H1 (cell line): Measurements from ENCODE around the gene PTPRE. TPM values are rescaled to one million over a fixed set of nuclear protein-coding genes. Genes with fewer than 3 reads are reported as not detected.

Experiments used
- CTCF ChIA-PET: fragments of 300-600 bp; sonication (Branson Sonifier 250); formaldehyde crosslinking; loops from one replicate; lab custom pipeline; 2021; ENCODE audit not compliant: partially characterized antibody; lab: Charles Lee
- POLR2A ChIA-PET: fragments of 300-600 bp; sonication (Branson Sonifier 250); formaldehyde crosslinking; loops from one replicate; lab custom pipeline; 2021; ENCODE audit warnings: inconsistent platforms; ENCODE audit not compliant: partially characterized antibody; lab: Charles Lee
- DNase-seq, 2 experiments: peaks; one replicate each; pipeline versions ENCODE4 v3.0.0 to v3.0.0-alpha.2; 2010 to 2022; ENCODE audit warnings: low spot score in 2 of 2, low read depth in 1 of 2, mixed read lengths in 1 of 2
- FAIRE-seq: peaks from 2 replicates; lab custom pipeline; 2011; peaks lifted over from hg19 to GRCh38; lab: Jason Lieb, UNC
- H2AFZ ChIP-seq: 2 replicates; pipeline ENCODE4 v1.8.1; 2012; ENCODE audit warnings: low read length, inconsistent platforms
- H2AK5ac ChIP-seq: 2 replicates; pipeline ENCODE4 v1.6.1; 2013; ENCODE audit warnings: low read depth, low read length
- H2BK120ac ChIP-seq: replicated peaks from 2 replicates; pipeline ENCODE3; 2013; ENCODE audit warnings: low read depth, low read length, inconsistent platforms
- H2BK12ac ChIP-seq: 2 replicates; pipeline ENCODE4 v1.6.1; 2013; ENCODE audit warnings: low read depth, low read length
- H2BK15ac ChIP-seq: 2 replicates; pipeline ENCODE4 v1.6.1; 2013; ENCODE audit warnings: low read length
- H2BK20ac ChIP-seq: 2 replicates; pipeline ENCODE4 v1.6.1; 2013; ENCODE audit warnings: low read length
- H2BK5ac ChIP-seq: 2 replicates; pipeline ENCODE4 v1.6.1; 2013; ENCODE audit warnings: low read depth, low read length
- H3K14ac ChIP-seq: 2 replicates; pipeline ENCODE4 v1.6.1; 2013; ENCODE audit warnings: inconsistent platforms; ENCODE audit not compliant: insufficient read length
- H3K18ac ChIP-seq: 2 replicates; pipeline ENCODE4 v1.6.1; 2013; ENCODE audit warnings: low read length; ENCODE audit errors: extremely low read depth
- H3K23ac ChIP-seq: 2 replicates; pipeline ENCODE4 v1.6.1; 2013; ENCODE audit warnings: inconsistent platforms; ENCODE audit not compliant: insufficient read length
- H3K23me2 ChIP-seq: 2 replicates; pipeline ENCODE4 v1.6.1; 2013; ENCODE audit warnings: low read depth, low read length
- H3K27ac ChIP-seq: 2 replicates; pipeline ENCODE4 v1.6.1; 2011; ENCODE audit warnings: low read depth, low read length, inconsistent platforms
- H3K27me3 ChIP-seq, 4 experiments: replicated peaks in 1 of 4; 1 replicate in 1 of 4; 2 replicates in 3 of 4; pipeline versions ENCODE4 v1.6.1 to v1.8.1; 2011 to 2013; ENCODE audit warnings: low read length in 3 of 4, mild to moderate bottlenecking in 3 of 4, inconsistent platforms in 2 of 4, mixed read lengths in 2 of 4, moderate library complexity in 1 of 4; ENCODE audit not compliant: control insufficient read depth in 3 of 4, insufficient read depth in 3 of 4; ENCODE audit errors: extremely low read depth in 1 of 4
- H3K36me3 ChIP-seq, 4 experiments: 2 replicates each; pipeline versions ENCODE4 v1.6.1 to v1.8.1; 2011 to 2013; ENCODE audit warnings: mild to moderate bottlenecking in 4 of 4, low read length in 3 of 4, moderate library complexity in 2 of 4, control low read depth in 1 of 4, inconsistent platforms in 1 of 4; ENCODE audit not compliant: insufficient read depth in 4 of 4, control insufficient read depth in 2 of 4
- H3K4ac ChIP-seq: replicated peaks from 2 replicates; pipeline ENCODE3; 2013; ENCODE audit warnings: low read length, low read depth, mixed read lengths, inconsistent platforms; ENCODE audit not compliant: insufficient read length
- H3K4me1 ChIP-seq, 4 experiments: replicated peaks in 1 of 4; 1 replicate in 1 of 4; 2 replicates in 3 of 4; pipeline versions ENCODE4 v1.6.1 to v1.8.1; 2011 to 2013; ENCODE audit warnings: low read length in 3 of 4, inconsistent platforms in 2 of 4, mixed read lengths in 1 of 4; ENCODE audit not compliant: insufficient read depth in 4 of 4, control insufficient read depth in 3 of 4
- H3K4me2 ChIP-seq, 2 experiments: 2 replicates each; pipeline versions ENCODE4 v1.6.1 to v1.8.1; 2011 to 2013; ENCODE audit warnings: low read depth in 2 of 2, low read length in 2 of 2, control low read depth in 1 of 2, inconsistent platforms in 1 of 2, mild to moderate bottlenecking in 1 of 2; ENCODE audit not compliant: insufficient read depth in 1 of 2
- H3K4me3 ChIP-seq, 4 experiments: fragments of 200-600, 300-600 bp in 1 of 4; sonication (generic), shearing (Covaris generic), sonication (Bioruptor Twin) in 1 of 4; 2 replicates each; pipeline versions ENCODE4 v1.5.1 to v1.8.1; 2011 to 2016; ENCODE audit warnings: low read length in 4 of 4, low read depth in 3 of 4, control low read depth in 2 of 4, inconsistent platforms in 2 of 4, mild to moderate bottlenecking in 2 of 4, mixed read lengths in 1 of 4, moderate library complexity in 1 of 4; ENCODE audit not compliant: insufficient read depth in 2 of 4; ENCODE audit errors: extremely low read depth in 1 of 4
- H3K56ac ChIP-seq: replicated peaks from 2 replicates; pipeline ENCODE3; 2013; ENCODE audit warnings: low read depth, mild to moderate bottlenecking, mixed read lengths, low read length, inconsistent platforms; ENCODE audit not compliant: insufficient read length
- H3K79me1 ChIP-seq: 2 replicates; pipeline ENCODE4 v1.6.1; 2013; ENCODE audit warnings: low read depth, low read length, control low read depth
- H3K79me2 ChIP-seq, 2 experiments: 2 replicates each; pipeline versions ENCODE4 v1.6.1 to v1.8.1; 2012 to 2013; ENCODE audit warnings: low read length in 2 of 2, mild to moderate bottlenecking in 2 of 2, inconsistent platforms in 1 of 2; ENCODE audit not compliant: insufficient read depth in 2 of 2, control insufficient read depth in 1 of 2
- H3K9ac ChIP-seq, 4 experiments: replicated peaks in 1 of 4; 1 replicate in 1 of 4; 2 replicates in 3 of 4; pipeline versions ENCODE4 v1.6.1 to v1.8.1; 2011 to 2013; ENCODE audit warnings: low read depth in 3 of 4, low read length in 3 of 4, control low read depth in 2 of 4, mild to moderate bottlenecking in 2 of 4, moderate library complexity in 2 of 4, inconsistent platforms in 1 of 4; ENCODE audit errors: extremely low read depth in 1 of 4
- H3K9me3 ChIP-seq, 2 experiments: 2 replicates each; pipeline versions ENCODE4 v1.6.1 to v1.8.1; 2012 to 2013; ENCODE audit warnings: mild to moderate bottlenecking in 2 of 2, moderate library complexity in 2 of 2, control low read depth in 1 of 2, inconsistent platforms in 1 of 2, low read depth in 1 of 2, low read length in 1 of 2, mixed read lengths in 1 of 2; ENCODE audit not compliant: insufficient read depth in 2 of 2
- H4K20me1 ChIP-seq, 2 experiments: replicated peaks in 1 of 2; 2 replicates each; pipeline versions ENCODE3 to v1.8.1; 2011 to 2013; ENCODE audit warnings: inconsistent platforms in 2 of 2, low read length in 2 of 2, mild to moderate bottlenecking in 1 of 2; ENCODE audit not compliant: insufficient read depth in 2 of 2, control insufficient read depth in 1 of 2
- H4K5ac ChIP-seq: 2 replicates; pipeline ENCODE4 v1.6.1; 2013; ENCODE audit warnings: low read length, low read depth, mixed read lengths, inconsistent platforms; ENCODE audit not compliant: insufficient read length
- H4K8ac ChIP-seq: 2 replicates; pipeline ENCODE4 v1.8.0; 2013; ENCODE audit warnings: mild to moderate bottlenecking, moderate library complexity, low read length, inconsistent platforms; ENCODE audit not compliant: insufficient read depth; ENCODE audit errors: extremely low read depth
- H4K91ac ChIP-seq: replicated peaks from 2 replicates; pipeline ENCODE3; 2013; ENCODE audit warnings: low read length, mixed read lengths, inconsistent platforms; ENCODE audit not compliant: insufficient read length
- CHD1 ChIP-seq: IDR thresholded peaks from 2 replicates; pipeline ENCODE4 v1.6.1; 2012; ENCODE audit warnings: low read depth, low read length, improper control_type of control experiment
- CTCF ChIP-seq, 3 experiments: IDR thresholded peaks; 1 replicate in 2 of 3; 2 replicates in 1 of 3; pipeline versions ENCODE4 v1.5.1 to v1.6.1; 2011; ENCODE audit warnings: low read length in 3 of 3, mild to moderate bottlenecking in 3 of 3, inconsistent platforms in 2 of 3, low read depth in 1 of 3, moderate library complexity in 1 of 3; ENCODE audit not compliant: insufficient read depth in 1 of 3; ENCODE audit errors: control extremely low read depth in 1 of 3
- MAFK ChIP-seq: IDR thresholded peaks from 2 replicates; pipeline ENCODE4 v1.6.1; 2012; ENCODE audit warnings: low read depth, mild to moderate bottlenecking, improper control_type of control experiment, low read length
- RNF2 ChIP-seq: fragments of 200-900, 300-1000 bp; sonication (generic); IDR thresholded peaks from 2 replicates; pipeline ENCODE4 v1.7.1; 2016; ENCODE audit warnings: borderline replicate concordance, low read depth, mild to moderate bottlenecking, antibody characterized with exemption, low read length; ENCODE audit not compliant: poor library complexity, severe bottlenecking; ENCODE audit errors: missing control alignments
- ZNF274 ChIP-seq: IDR thresholded peaks from 2 replicates; pipeline ENCODE4 v1.7.0; 2012; ENCODE audit warnings: low read length, borderline replicate concordance; ENCODE audit errors: extremely low read depth
- WGBS, 2 experiments: shearing (Covaris generic) in 1 of 2; methylation state at CpG; one replicate each; pipeline versions ENCODE4 v1.1.6 to v1.1.7; 2013 to 2015; ENCODE audit warnings: low lambda C conversion rate in 2 of 2, mixed read lengths in 2 of 2, inconsistent platforms in 1 of 2, low coverage in 1 of 2, missing lambda C conversion rate in 1 of 2; ENCODE audit not compliant: insufficient replicate concordance in 2 of 2, insufficient coverage in 1 of 2, insufficient read length in 1 of 2; ENCODE audit errors: extremely low coverage in 1 of 2, missing lambda C conversion rate in 1 of 2; 5-methylcytosine and 5-hydroxymethylcytosine counted together
- polyA plus RNA-seq, 7 experiments: library from polyadenylated mRNA; depleted of rRNA in 3 of 7; stranded (reverse) in 5 of 7; unstranded in 2 of 7; fragments of >200 nt in 5 of 7; fragments of 200-250 nt in 2 of 7; gene quantifications; 1 replicate in 5 of 7; 2 replicates in 1 of 7; 4 replicates in 1 of 7; pipeline versions ENCODE4 v1.2.1 to v1.2.3, GENCODE V29; 2011 to 2013; ENCODE audit warnings: missing spikeins in 2 of 7, mixed read lengths in 2 of 7
- total RNA-seq: library from RNA; stranded (reverse); fragmentation: NEBNext Ultra II Directional; extraction: Animal tissue kit (Norgen Biotek cat#: 25700); gene quantifications from 2 replicates; pipeline ENCODE4 v1.2.1, GENCODE V29; 2021
- TF ChIP-seq, protein P1 (sequence below): IDR thresholded peaks from 2 replicates; pipeline ENCODE4 v1.6.1; 2012; ENCODE audit warnings: inconsistent platforms

The PTPRE gene
- total and polyA plus RNA-seq, 2 of the 8 experiments (the other 6 are each of a cell fraction or from before 2014, with no cell fraction given): 0.33 to 0.54 TPM

- Histone ChIP-seq H3K4ac (no peak overlapping the region), H2BK20ac (no peak overlapping the region), H3K18ac (no peak overlapping the region), H2BK120ac (no peak overlapping the region), H3K23me2 (no peaks in the 10 kb centered on the region), H3K36me3 (no peaks in the 10 kb centered on the region), H3K23ac (no peak overlapping the region), H2AFZ (no peak overlapping the region), H3K79me1 (no peaks in the 10 kb centered on the region), H4K91ac (no peak overlapping the region), H3K9me3 (no peaks in the 10 kb centered on the region), H4K5ac (no peak overlapping the region), H4K8ac (no peak overlapping the region), H3K4me3 (no peak overlapping the region), H2BK15ac (no peak overlapping the region), H3K27me3 (no peaks in the 10 kb centered on the region; a peak in 1 of 7 replicates), H2BK12ac (no peak overlapping the region), H2AK5ac (no peak overlapping the region), H3K9ac (no peak overlapping the region), H3K27ac (no peak overlapping the region), H3K79me2 (no peaks in the 10 kb centered on the region), H2BK5ac (no peak overlapping the region), H3K4me1 (peaks cover 0 to 4% (median 0%) of the 10 kb centered on the region in 4 experiments; a peak in 1 of 7 replicates), H3K14ac (no peak overlapping the region), H3K4me2 (no peak overlapping the region), H3K56ac (no peak overlapping the region), H4K20me1 (no peaks in the 10 kb centered on the region)
- WGBS, 2 experiments: 75% methylated on average over 1 of the region's 1 CpG; no CpG with 5 or more reads in 1 of the 2 experiments
- FAIRE-seq: no peak
- DNase-seq: no peak
- ChIA-PET POLR2A (no interaction called here), CTCF (interaction anchor here (0.9 to 1.3 kb wide), 3 partner anchors 30 to 151 kb away, joined by 3 read pairs; no protein-coding TSS in a partner anchor)
- TF ChIP-seq CTCF (IDR thresholded peaks at IDR 0.05; ENCODE audit: control extremely low read depth in 1 of 3, insufficient read depth in 1 of 3, low read depth in 1 of 3, low read length in 3 of 3) (no peak), MAFK (no peak), ZNF274 (no peak), RNF2 (no peak), CHD1 (no peak)
- TF ChIP-seq, protein P1, sequence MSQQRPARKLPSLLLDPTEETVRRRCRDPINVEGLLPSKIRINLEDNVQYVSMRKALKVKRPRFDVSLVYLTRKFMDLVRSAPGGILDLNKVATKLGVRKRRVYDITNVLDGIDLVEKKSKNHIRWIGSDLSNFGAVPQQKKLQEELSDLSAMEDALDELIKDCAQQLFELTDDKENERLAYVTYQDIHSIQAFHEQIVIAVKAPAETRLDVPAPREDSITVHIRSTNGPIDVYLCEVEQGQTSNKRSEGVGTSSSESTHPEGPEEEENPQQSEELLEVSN: no peak
These were observed 99.0 kb downstream of the PTPRE start for GRCh38 chr10:128005858-128006257.
